ENCODE measurements around the gene MARCHF9. TPM values are rescaled to one million over a fixed set of nuclear protein-coding genes. Genes with fewer than 3 reads are reported as not detected.

MARCHF9 gene
- total RNA-seq, 1 donor from 2014 or later: 20.0 TPM

GRCh38 chr12:57735952-57736740 is 18.8 kb upstream of the MARCHF9 start:
- Histone ChIP-seq H3K4me1 (peaks cover 42% of the 10 kb centered on the region), H3K9me3 (no peaks in the 10 kb centered on the region), H3K27me3 (ENCODE audit: low read depth) (peaks cover 65% of the 10 kb centered on the region), H3K27ac (no peak overlapping the region), H3K36me3 (peaks cover 9% of the 10 kb centered on the region), H3K4me3 (peak overlapping the region; percentile 28)
- intact Hi-C loops (cut with DNase I): no loop called here
- DNase-seq (no peak), ATAC-seq (peak in 1 of 2 donors; percentile 3)
- no peak for TF ChIP-seq CTCF (IDR thresholded peaks at IDR 0.05)

GRCh38 chr12:57736741-57737466 is 18.0 kb upstream of the MARCHF9 start:
- H3K9me3 ChIP-seq: no peaks in the 10 kb centered on the region
- no peak for TF ChIP-seq CTCF (IDR thresholded peaks at IDR 0.05)
- no peak overlapping the region for H3K4me3 ChIP-seq
- H3K36me3 ChIP-seq: peaks cover 3% of the 10 kb centered on the region
- H3K27me3 ChIP-seq (ENCODE audit: low read depth): peaks cover 67% of the 10 kb centered on the region
- no peak overlapping the region for H3K27ac ChIP-seq
- peaks cover 42% of the 10 kb centered on the region for H3K4me1 ChIP-seq
- no peak for ATAC-seq
- intact Hi-C loops (cut with DNase I): no loop called here
- no peak for DNase-seq

- H3K4me1 ChIP-seq: peaks cover 42% of the 10 kb centered on the region
- TF ChIP-seq CTCF (IDR thresholded peaks at IDR 0.05): peak; percentile 31
- DNase-seq: no peak
- H3K27me3 ChIP-seq (ENCODE audit: low read depth): peaks cover 64% of the 10 kb centered on the region
- intact Hi-C loops (cut with DNase I): no loop called here
- H3K9me3 ChIP-seq: no peaks in the 10 kb centered on the region
- H3K36me3 ChIP-seq: peaks cover 2% of the 10 kb centered on the region
- peak in 1 of 2 donors; percentile 4 for ATAC-seq
- peak overlapping the region; percentile 38 for H3K4me3 ChIP-seq
- no peak overlapping the region for H3K27ac ChIP-seq
Observed at GRCh38 chr12:57737467-57738460, 17.1 kb upstream of the MARCHF9 start.

- Histone ChIP-seq H3K4me1 (peaks cover 42% of the 10 kb centered on the region), H3K27me3 (ENCODE audit: low read depth) (peaks cover 58% of the 10 kb centered on the region), H3K36me3 (no peaks in the 10 kb centered on the region), H3K27ac (no peak within 1 kb of the TSS), H3K9me3 (no peaks in the 10 kb centered on the region), H3K4me3 (peak within 1 kb of the TSS; percentile 38)
- intact Hi-C loops (cut with DNase I): no loop called here
- no peak for TF ChIP-seq CTCF (IDR thresholded peaks at IDR 0.05)
- DNase-seq (no peak), ATAC-seq (no peak)
Observed at GRCh38 chr12:57738661-57739237, 16.2 kb upstream of the MARCHF9 start, which contains the start of gene AGAP2. TSS of gene AGAP2 (minus strand) at chr12:57738742. CDS start at chr12:57738246, 496 bp downstream.
